Mammary epithelial cell (primary cell): ENCODE measurements around the gene L3MBTL4.

ENCODE experiments used
- EZH2 ChIP-seq: IDR thresholded peaks from 2 replicates; pipeline ENCODE4 v1.6.1; 2012; ENCODE audit warnings: low read length, inconsistent platforms, borderline replicate concordance
- TF ChIP-seq, protein P1 (sequence below), 2 donors: IDR thresholded peaks in 1 of 2; conservative IDR thresholded peaks in 1 of 2; 2 replicates each; pipeline ENCODE4 v1.5.1; 2011 to 2012; ENCODE audit warnings: inconsistent platforms in 2 of 2, low read length in 2 of 2, mild to moderate bottlenecking in 2 of 2, control low read depth in 1 of 2, low read depth in 1 of 2; ENCODE audit not compliant: insufficient read depth in 1 of 2; ENCODE audit errors: extremely low read depth in 1 of 2

GRCh38 chr18:6330786-6331185 lies 83.9 kb downstream of the L3MBTL4 start:
- no peak for TF ChIP-seq EZH2
- TF ChIP-seq, protein P1, sequence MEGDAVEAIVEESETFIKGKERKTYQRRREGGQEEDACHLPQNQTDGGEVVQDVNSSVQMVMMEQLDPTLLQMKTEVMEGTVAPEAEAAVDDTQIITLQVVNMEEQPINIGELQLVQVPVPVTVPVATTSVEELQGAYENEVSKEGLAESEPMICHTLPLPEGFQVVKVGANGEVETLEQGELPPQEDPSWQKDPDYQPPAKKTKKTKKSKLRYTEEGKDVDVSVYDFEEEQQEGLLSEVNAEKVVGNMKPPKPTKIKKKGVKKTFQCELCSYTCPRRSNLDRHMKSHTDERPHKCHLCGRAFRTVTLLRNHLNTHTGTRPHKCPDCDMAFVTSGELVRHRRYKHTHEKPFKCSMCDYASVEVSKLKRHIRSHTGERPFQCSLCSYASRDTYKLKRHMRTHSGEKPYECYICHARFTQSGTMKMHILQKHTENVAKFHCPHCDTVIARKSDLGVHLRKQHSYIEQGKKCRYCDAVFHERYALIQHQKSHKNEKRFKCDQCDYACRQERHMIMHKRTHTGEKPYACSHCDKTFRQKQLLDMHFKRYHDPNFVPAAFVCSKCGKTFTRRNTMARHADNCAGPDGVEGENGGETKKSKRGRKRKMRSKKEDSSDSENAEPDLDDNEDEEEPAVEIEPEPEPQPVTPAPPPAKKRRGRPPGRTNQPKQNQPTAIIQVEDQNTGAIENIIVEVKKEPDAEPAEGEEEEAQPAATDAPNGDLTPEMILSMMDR (conservative IDR thresholded peaks at IDR 0.05 in 1 of 2, IDR thresholded peaks at IDR 0.05 in 1 of 2; ENCODE audit: extremely low read depth in 1 of 2, insufficient read depth in 1 of 2, low read depth in 1 of 2, low read length in 2 of 2): no peak
